Fibroblast of the conjunctiva (primary cell): ENCODE measurements around the gene TPCN1.
"Not testable (repeated sequence)": the region's sequence is repeated elsewhere in the genome, so short reads cannot be mapped to it uniquely, and the experiment has no call there.

Experiments
- DNase-seq: peaks from one replicate; pipeline ENCODE4 v3.0.0-alpha.2; 2010; ENCODE audit warnings: low read depth

TPCN1 gene

GRCh38 chr12:113196990-113197389 is 24.3 kb upstream of the TPCN1 start:
- peak; percentile 82 for DNase-seq

- no peak for DNase-seq
Measured at GRCh38 chr12:113197518-113198077, 23.7 kb upstream of the TPCN1 start.

DNA sequence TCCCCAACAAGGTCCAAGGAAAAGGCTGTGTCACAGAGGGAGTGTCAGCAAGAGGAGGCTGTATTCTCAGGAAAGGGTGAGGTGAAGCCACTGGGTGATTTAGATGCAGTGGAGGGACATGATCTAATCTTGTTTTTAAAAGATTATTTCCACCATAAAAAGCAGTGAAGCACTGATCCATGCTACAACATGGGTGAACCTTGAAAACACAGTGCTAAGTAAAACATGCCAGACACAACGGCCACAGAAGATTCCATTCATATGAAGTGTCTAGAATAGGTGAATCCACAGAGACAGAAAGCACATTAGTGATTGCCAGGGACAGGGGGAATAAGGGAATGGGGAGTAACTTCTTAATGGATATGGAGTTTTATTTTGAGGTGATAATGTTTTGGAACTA is 23.0 kb upstream of the TPCN1 start:
- DNase-seq, result no peak

- DNase-seq, result no peak
Measured at GRCh38 chr12:113200021-113200797, 21.1 kb upstream of the TPCN1 start.

- no peak for DNase-seq
Measured at GRCh38 chr12:113201187-113202177, 19.8 kb upstream of the TPCN1 start.

DNA sequence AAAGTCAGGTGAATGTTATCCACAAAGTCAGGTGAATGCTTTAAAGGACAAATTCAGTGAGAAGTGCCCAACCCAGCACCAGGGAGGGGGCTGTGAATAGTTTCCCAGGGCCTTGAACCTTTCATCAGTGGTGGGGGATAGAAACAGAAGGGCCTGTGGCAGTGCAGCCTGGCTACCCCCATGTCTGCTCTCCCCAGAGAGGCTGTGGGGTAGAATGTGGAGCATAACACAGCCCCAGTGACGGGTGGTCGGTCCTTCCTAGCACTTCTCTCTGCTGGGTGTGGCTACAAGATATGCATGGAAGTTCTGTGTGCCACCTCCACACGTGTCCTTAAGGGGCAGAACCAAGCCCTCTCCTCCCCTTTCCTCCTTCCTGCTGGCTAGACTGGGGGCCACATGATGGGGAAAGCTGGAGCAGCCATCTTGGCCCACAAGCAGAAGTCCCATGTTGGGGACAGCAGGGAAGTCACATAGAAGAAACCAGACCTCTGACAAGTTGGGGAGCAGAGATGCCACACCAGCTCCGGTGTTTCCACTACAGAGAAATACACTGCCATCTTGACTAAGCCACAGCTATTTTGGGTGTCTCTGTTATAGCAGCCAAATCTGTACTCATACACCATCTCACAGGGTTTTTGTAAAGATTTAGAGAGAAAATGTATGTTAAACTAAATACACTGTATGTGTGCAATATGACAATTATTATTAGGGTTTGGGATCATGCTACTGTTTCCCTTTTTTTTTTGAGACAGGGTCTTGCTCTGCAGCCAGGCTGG is 18.8 kb upstream of the TPCN1 start:
- DNase-seq, result no peak

GRCh38 chr12:113203852-113204760 is 17.2 kb upstream of the TPCN1 start:
- DNase-seq, result no peak

- no peak for DNase-seq
Measured at GRCh38 chr12:113204804-113205203, 16.5 kb upstream of the TPCN1 start.

DNA sequence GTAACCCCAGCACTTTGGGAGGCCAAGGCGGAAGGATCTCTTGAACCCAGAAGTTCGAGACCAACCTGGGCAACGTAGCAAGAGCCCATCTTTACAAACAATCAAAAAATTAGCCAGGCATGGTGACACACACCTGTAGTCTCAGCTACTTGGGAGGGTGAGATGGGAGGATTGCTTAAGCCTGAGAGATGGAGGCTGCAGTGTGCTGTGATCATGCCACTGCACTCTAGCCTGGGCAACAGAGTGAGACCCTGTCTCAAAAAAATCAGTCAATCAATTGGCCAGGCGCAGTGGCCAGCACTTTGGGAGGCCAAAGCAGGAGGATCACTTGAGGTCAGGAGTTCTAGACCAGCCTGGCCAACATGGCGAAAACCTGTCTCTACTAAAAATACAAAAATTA is 14.5 kb upstream of the TPCN1 start:
- DNase-seq, result not testable (repeated sequence)

- no peak for DNase-seq
Measured at GRCh38 chr12:113207613-113208040, 13.6 kb upstream of the TPCN1 start.

DNA sequence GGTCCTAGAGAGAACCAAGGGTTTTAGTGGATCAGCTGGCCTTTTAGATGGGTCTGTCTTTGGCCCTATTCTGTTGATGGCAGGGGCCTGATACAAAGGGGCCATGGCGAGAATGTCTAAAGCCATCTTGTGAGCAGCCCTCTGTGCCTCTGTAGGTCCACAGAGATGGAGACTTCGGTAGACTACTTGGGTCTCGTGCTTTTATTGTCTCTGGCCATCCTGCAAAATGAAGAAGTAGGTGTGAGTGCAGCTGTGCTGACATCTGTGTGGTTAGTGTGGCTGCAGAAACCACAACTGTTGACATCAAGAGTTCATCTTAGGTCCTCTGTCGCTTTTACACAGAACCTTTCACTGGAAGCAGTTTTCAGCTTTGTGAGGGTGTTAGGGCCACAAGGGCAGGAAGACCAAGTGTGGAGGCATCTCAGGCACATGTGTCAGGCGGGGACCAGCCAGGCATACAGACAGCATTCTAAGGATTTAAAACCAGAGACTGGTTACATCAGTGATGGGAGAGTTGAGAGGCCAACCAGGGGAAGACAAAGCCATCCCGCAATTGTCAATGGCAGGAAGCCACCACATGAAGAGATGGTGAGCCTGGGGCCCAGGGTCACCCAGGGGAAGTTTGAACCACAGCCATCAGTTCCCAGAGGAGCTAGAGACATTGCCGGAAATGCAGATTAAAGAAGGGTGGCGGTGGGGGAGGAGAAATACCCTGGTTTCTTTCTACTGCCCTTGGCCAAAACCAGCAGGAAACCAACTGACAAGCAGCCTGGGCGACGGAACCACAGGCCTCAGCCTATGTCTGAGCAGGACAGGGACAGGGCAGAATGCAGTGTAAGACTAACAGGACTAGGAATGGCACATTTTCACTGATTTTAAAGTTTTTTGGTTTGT is 13.0 kb upstream of the TPCN1 start:
- DNase-seq, result no peak

GRCh38 chr12:113211160-113211559 is 10.1 kb upstream of the TPCN1 start:
- no peak for DNase-seq

DNA sequence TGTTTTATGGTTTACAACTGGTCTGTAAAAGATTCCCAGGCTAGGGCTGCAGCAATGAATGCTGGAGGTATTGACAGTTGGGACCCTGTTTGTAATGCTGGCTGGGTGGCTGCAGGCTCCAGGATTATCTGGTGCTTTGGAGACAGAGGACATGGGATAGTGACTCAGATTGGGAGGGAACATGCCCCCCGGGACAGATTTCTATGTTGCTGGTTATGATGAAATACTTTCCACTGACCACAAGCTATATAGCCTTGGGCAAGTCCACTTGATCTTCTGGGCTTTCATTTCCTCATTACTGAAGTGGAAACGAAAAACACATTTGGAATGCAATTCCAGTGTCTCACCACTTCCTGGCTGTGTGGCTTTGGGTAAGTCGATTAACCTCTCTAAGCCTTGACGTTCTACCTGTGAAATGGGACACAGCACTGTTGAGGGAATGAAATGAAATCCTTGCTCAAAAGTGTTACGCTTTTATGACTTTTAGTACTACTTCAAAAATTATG is 6.3 kb upstream of the TPCN1 start:
- peak; percentile 97 for DNase-seq

GRCh38 chr12:113216027-113216426 is 5.2 kb upstream of the TPCN1 start:
- no peak for DNase-seq

- DNase-seq, result no peak
Measured at GRCh38 chr12:113220593-113221180, 577 bp upstream of the TPCN1 start.

- DNase-seq, result no peak
Measured at GRCh38 chr12:113221997-113222729, 899 bp downstream of the TPCN1 start.

- DNase-seq, result peak; percentile 85
Measured at GRCh38 chr12:113222730-113223531, 1.7 kb downstream of the TPCN1 start.

GRCh38 chr12:113224955-113225354 is 3.7 kb downstream of the TPCN1 start:
- no peak for DNase-seq
